ENCODE data around the gene PIEZO1. TPM values are rescaled to one million over a fixed set of nuclear protein-coding genes. Genes with fewer than 3 reads are reported as not detected.

The PIEZO1 gene
- total RNA-seq, 1 experiment from 2014 or later, result 71.1 TPM

GRCh38 chr16:88783391-88784073, 1.5 kb downstream of the PIEZO1 start:
- no peak overlapping the region for H2AK5ac ChIP-seq (ENCODE audit: insufficient read length, low read length)
- no peak for TF ChIP-seq CTCF (conservative IDR thresholded peaks at IDR 0.05)
- H4K20me1 ChIP-seq (ENCODE audit: control insufficient read depth, insufficient read depth, insufficient read length), result peaks cover 2% of the 10 kb centered on the region
- H3K14ac ChIP-seq (ENCODE audit: insufficient read depth, low read length), result no peak overlapping the region; the same call in 1 of the 2 replicates
- H3T11ph ChIP-seq (ENCODE audit: low read length), result no peak overlapping the region
- H2BK120ac ChIP-seq (ENCODE audit: low read depth, low read length, poor library complexity, severe bottlenecking), result no peak overlapping the region
- H3K4me2 ChIP-seq (ENCODE audit: insufficient read depth, insufficient read length, low read length), result peak overlapping the region; percentile 28
- H3K27me3 ChIP-seq (ENCODE audit: insufficient read depth, low read length), result no peaks in the 10 kb centered on the region
- H3K23ac ChIP-seq (ENCODE audit: insufficient read length, low read depth, low read length), result no peak overlapping the region
- no peak overlapping the region for H3K18ac ChIP-seq (ENCODE audit: insufficient read length, low read depth, low read length)
- peaks cover 4% of the 10 kb centered on the region; the same call in 1 of the 2 replicates for H3K79me2 ChIP-seq (ENCODE audit: insufficient read depth, low read length)
- Mint-ChIP-seq H3K36me3 (ENCODE audit: insufficient read depth in 1 of 3, low read depth in 3 of 3) (no peaks in the 10 kb centered on the region), H3K4me3 (peak overlapping the region; percentile 46 to 73), H3K27me3 (ENCODE audit: low read depth) (peaks cover 6% of the 10 kb centered on the region; the same call in 1 of the 2 replicates), H3K27ac (peak overlapping the region in 1 of 3 experiments; percentile 30; a peak in 2 of 7 replicates), H3K4me1 (peaks cover 20 to 21% of the 10 kb centered on the region in 2 experiments), H3K9me3 (no peaks in the 10 kb centered on the region)
- H3K23me2 ChIP-seq (ENCODE audit: insufficient read length, low read depth, low read length, poor library complexity, severe bottlenecking), result peaks cover 10% of the 10 kb centered on the region
- no peak overlapping the region for H2BK20ac ChIP-seq (ENCODE audit: low read depth, low read length, poor library complexity, severe bottlenecking)
- no peak overlapping the region for H3K27ac ChIP-seq (ENCODE audit: insufficient read length, low read depth, low read length)
- no peaks in the 10 kb centered on the region for H3K9me3 ChIP-seq (ENCODE audit: control insufficient read depth, low read depth, low read length)
- no peak overlapping the region for H4K8ac ChIP-seq (replicated peaks; ENCODE audit: insufficient read length, low read depth, low read length)
- no peak overlapping the region for H2BK5ac ChIP-seq (ENCODE audit: insufficient read length, low read length)
- no CpG with 5 or more reads among the region's 27 CpGs for WGBS (ENCODE audit: extremely low coverage, insufficient read length, low lambda C conversion rate)
- no peak overlapping the region for H4K5ac ChIP-seq (ENCODE audit: insufficient read length, low read depth, low read length)
- no peak for DNase-seq
- H2BK12ac ChIP-seq (ENCODE audit: insufficient read length, low read depth, low read length), result no peak overlapping the region
- H3K4me1 ChIP-seq (ENCODE audit: insufficient read depth, low read length), result no peaks in the 10 kb centered on the region
- no peak overlapping the region for H2AFZ ChIP-seq (ENCODE audit: low read length)
- no peak overlapping the region for H3K4ac ChIP-seq (ENCODE audit: low read depth, low read length)
- H2BK15ac ChIP-seq (ENCODE audit: low read depth, low read length), result no peak overlapping the region
- no peak overlapping the region for H3K56ac ChIP-seq (ENCODE audit: insufficient read length, low read depth, low read length)
- H3K9ac ChIP-seq (ENCODE audit: extremely low read depth, insufficient read length, low read length), result no peak overlapping the region
- no peaks in the 10 kb centered on the region for H3K79me1 ChIP-seq (ENCODE audit: insufficient read depth, low read depth, low read length, poor library complexity, severe bottlenecking)
- no peak overlapping the region for H4K91ac ChIP-seq (ENCODE audit: insufficient read length, low read depth, low read length)
